Body of pancreas (tissue), 4 donors: ENCODE data around the gene TRAPPC2.

Experiments
- CTCF ChIP-seq, 7 experiments: fragments of 450-650 bp in 4 of 7; fragments of 200-600 bp in 3 of 7; sonication (generic) in 3 of 7; IDR thresholded peaks; one replicate each; pipeline ENCODE4 v1.5.1; 2016 to 2019; ENCODE audit warnings: antibody characterized with exemption in 7 of 7
- POLR2A ChIP-seq, 3 donors: fragments of 450-650 bp; IDR thresholded peaks; one replicate each; pipeline ENCODE4 v1.6.1; 2016; ENCODE audit warnings: antibody characterized with exemption in 3 of 3, mild to moderate bottlenecking in 2 of 3

- TF ChIP-seq CTCF (IDR thresholded peaks at IDR 0.05) (no peak), POLR2A (IDR thresholded peaks at IDR 0.05) (no peak)
These were observed 35.1 kb downstream of the TRAPPC2 start for GRCh38 chrX:13699183-13699826.
